Stimulated activated CD4-positive, alpha-beta T cell treated with anti-CD3 and anti-CD28 coated beads, Interleukin-15, amount 100 ng/mL, for 1 hour (primary cell): ENCODE measurements around the gene RNF208.
A peak's percentile ranks its signal among the peaks of the same experiment; 100 is the strongest.

ENCODE experiments used
- DNase-seq, 2 donors: peaks; one replicate each; pipeline ENCODE4 v3.0.0-alpha.2; 2020; ENCODE audit warnings: low read depth in 1 of 2, low spot score in 1 of 2

RNF208 gene

GRCh38 chr9:137193771-137194170 lies 28.3 kb downstream of the RNF208 start:
- no peak for DNase-seq

DNA sequence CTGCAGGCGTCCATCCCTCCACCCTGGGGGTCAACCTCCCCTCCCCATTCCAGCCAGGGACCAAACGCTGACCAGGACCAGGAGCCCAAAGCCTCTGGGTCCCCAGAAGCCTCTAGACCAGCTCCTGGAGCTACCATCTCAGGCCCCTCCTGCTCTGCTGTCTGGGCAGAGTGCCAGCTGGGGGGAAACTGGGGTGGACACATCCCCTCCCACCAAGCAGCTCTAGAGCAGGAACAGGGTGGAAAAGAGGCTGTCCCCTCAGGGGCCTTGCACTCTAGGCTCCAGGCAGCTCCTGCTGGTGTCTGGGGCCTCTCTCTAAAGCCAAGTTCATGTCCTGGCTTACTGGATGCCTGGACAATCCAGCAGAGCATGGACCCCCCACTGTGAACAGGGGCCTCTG lies 29.2 kb downstream of the RNF208 start:
- DNase-seq: no peak

DNA sequence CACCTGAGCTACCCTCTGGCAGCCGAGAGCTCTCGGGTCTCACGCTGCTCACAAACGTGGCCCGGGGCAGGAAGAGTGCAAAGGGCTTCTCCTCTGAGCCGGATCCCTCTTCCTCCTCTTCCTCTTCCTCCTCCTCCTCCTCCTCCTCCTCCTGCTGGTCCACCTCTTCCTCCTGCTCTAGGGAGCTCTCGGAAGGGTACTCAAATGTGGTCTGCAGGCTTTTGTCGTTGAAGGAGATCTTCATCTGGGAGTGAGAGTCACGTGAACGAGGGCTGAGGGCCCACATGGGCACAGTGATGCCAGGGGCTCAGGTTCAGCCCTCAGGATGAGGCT lies 29.6 kb downstream of the RNF208 start:
- DNase-seq: no peak

- DNase-seq: no peak
These were observed 30.2 kb downstream of the RNF208 start for GRCh38 chr9:137191691-137192447.

GRCh38 chr9:137191245-137191644 lies 30.8 kb downstream of the RNF208 start:
- no peak for DNase-seq

DNA sequence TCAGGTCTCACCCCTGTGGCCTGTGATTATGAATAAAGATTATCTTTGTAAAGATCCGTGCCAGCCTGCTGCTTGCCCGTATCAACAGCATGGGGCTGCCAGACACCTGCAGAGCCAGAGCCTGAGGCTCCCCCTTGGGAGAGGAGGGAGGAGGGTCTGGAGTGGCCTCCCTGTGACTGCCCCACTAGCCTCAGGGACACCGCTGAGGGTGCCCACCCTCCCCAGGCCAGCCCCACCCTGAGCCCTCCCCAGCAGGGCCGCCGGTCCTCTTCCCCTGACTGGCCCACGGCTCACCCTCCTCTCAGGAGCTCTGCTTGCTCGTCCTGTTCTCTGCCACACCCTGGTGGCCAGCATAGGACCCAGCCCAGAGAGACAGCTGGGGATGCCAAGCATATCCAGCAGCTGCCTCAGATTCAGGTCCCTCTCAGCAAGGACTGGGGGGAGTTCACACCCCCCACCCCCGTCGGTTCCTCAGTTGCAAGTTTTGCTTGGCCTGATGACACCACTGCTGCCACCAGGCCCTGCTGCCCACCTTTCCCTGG lies 31.7 kb downstream of the RNF208 start:
- DNase-seq: no peak

- no peak for DNase-seq
These were observed 32.4 kb downstream of the RNF208 start for GRCh38 chr9:137189297-137190295.

- DNase-seq: peak; percentile 86 to 93
These were observed 33.3 kb downstream of the RNF208 start, which contains the start of the genes ANAPC2 and SSNA1 for GRCh38 chr9:137188490-137189296. ANAPC2 (minus strand) TSS chr9:137188560; CDS start chr9:137188532, 28 bp downstream. SSNA1 (plus strand) TSS chr9:137188676; CDS start chr9:137188727, 51 bp downstream.

GRCh38 chr9:137188086-137188489 lies 34.0 kb downstream of the RNF208 start:
- no peak for DNase-seq

DNA sequence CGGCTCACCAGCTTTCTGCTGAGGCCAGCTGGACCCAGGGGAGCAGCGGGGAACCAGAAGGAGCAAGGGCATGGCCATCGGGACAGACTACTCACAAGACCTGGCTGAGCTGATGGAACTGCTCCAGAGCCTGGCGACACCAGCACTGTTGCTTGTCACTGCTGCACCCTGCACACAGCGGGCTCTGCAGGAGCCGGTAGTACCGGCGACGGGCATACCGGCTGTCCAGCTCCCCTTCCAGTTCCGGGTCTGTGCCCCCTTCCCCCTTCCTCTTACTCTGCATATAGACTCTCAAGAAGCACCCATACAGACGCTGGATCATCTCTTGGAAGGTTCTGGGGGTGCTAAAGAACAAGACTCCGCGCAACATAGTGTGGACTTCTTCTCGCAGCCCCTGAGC lies 34.7 kb downstream of the RNF208 start:
- no peak for DNase-seq

- DNase-seq: no peak
These were observed 35.7 kb downstream of the RNF208 start for GRCh38 chr9:137186385-137186784.

- DNase-seq: no peak
These were observed 36.1 kb downstream of the RNF208 start for GRCh38 chr9:137185921-137186320.

DNA sequence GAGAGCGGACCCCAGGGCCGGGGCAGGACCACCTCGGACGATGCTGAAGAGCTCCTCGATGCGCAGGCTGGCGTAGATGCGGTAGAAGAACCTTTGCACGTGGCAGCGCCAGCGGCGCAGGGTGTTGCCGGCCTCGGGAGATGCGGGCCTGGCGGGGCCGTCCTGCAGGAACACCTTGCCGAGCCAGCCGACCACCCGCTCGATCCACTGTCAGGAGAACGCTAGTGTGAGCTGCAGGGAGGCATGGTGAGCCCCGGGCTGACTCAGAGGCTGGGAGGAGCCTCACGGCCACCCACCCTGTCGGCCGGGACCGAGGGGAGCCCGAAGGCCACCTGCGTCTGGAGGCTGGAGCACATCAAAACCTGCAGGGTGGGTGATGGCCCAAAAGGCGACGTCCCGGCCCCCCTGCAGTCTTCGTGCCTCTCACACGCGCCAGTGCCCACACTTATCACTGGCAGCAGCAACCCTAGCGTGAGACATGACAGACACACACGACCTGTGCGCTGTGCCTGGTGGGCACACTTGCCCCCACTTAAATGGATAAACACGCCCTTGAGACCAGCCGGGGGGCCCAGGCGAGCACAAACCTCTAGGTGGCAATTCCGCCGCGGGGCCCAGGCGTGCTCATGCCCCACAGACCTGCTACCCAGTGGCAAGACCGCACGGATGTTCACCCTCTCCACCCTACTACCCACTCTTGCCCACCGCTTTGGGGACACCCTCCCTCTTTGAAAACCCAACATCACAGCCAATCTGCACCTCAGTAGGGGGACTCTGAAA lies 37.0 kb downstream of the RNF208 start:
- no peak for DNase-seq

DNA sequence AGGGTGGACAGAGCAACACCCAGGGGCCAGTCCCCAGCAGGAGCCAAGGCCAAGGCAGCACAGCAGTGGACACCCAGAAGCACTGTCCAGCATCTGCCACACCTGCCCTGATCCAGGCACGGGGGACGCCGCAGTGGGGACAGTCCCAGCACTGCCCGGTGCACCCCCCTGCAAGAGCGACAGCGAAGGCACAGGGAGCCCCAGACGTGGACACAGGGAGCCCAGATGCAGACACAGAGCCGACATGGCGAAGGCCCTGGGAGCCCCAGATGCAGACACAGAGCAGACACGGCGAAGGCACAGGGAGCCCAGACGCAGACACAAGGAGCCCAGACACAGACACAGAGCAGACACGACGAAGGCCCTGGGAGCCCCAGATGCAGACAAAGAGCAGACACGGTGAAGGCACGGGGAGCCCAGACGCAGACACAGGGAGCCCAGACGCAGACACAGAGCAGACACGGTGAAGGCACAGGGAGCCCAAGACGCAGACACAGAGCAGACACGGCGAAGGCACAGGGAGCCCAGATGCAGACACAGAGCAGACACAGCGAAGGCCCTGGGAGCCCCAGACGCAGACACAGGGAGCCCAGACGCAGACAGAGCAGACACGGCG lies 38.0 kb downstream of the RNF208 start:
- no peak for DNase-seq

- no peak for DNase-seq
These were observed 39.2 kb downstream of the RNF208 start for GRCh38 chr9:137182836-137183235.

DNA sequence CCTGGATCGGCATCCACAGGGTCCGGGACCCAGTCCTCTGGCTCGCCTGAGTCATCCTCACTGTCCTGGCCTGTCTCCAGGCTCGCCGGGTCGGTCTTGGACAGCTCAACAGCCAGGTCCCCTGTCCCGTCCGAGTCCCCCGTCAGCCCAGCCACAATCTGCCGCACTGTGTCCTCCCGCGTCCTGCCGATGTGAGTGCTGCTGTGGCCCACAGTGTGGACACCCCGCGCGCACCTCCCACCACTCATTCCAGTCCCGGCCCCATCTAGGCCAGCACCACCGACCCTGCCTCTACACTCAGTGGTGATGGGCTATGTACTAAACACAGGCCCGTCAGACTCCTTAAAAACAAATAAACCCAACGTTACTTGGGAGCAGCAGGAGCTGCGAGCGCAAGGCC lies 40.4 kb downstream of the RNF208 start:
- DNase-seq: no peak

- DNase-seq: no peak
These were observed 41.5 kb downstream of the RNF208 start for GRCh38 chr9:137180491-137180890.

DNA sequence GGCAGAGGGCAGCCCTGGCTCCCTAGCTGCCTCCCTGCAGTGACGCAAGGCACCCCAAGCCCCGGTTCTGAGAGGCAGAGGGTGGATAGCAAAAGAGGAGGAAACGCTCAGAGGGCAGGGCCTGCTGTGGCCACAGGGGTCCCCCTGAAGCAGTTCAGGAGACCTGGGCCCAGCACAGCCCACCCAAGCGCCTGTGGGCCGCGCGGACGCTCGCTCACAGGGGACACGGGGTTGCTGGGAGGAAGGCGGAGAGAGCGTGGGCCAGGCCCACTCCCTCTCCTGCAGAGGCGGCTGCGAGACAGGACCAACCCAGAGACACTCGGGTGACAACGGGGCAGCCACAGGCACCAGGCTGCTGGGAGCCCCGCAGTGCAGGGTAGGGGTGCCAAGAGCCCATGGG lies 42.3 kb downstream of the RNF208 start:
- DNase-seq: no peak

DNA sequence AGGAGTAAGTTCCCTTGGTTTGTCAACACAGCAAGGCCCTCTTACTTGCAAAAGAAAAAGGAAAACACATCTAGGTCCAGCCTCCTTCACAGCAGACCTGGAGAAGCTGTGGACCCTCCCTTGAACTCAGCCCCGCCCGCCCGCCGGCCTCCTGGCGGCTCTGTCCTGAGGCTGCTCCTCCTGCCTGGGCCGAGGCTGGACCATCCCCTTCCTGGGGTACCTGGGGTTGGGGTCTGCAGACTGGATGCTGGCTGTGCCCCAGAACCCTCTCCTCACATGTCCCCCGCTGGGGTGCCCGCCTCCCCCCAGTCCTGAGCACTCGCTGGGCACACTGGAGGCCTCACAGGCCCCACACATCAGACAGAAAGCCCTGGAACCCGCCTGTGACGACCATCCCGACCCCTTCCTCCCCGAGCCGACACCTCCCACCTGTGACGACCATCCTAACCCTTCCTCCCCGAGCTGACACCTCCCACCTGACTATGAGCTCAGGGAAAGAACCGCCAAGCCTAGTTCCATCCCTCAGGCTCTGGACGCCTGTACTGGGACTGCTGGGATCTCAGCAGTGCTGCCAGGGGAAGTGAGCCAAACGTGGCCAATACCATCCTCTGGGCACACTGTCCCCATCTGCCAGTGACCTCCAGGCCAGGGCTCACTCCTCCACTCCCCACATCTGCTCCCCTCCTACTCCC lies 43.0 kb downstream of the RNF208 start:
- DNase-seq: no peak
